ENCODE data around the gene BMPER.

Gene BMPER

GRCh38 chr7:33971106-33971505 is 65.8 kb downstream of the BMPER start:
- DNase-seq, result no peak

- no peak for DNase-seq
These were observed 68.1 kb downstream of the BMPER start for GRCh38 chr7:33973231-33974015.

- no peak for DNase-seq
These were observed 74.0 kb downstream of the BMPER start for GRCh38 chr7:33979300-33979806.

- DNase-seq, result peak; percentile 98
These were observed 74.5 kb downstream of the BMPER start for GRCh38 chr7:33979807-33980355.

- DNase-seq, result peak; percentile 71
These were observed 75.9 kb downstream of the BMPER start for GRCh38 chr7:33981226-33981625.

- peak; percentile 75 for DNase-seq
These were observed 76.5 kb downstream of the BMPER start for GRCh38 chr7:33981671-33982424.

GRCh38 chr7:33982425-33982786 is 77.1 kb downstream of the BMPER start:
- peak; percentile 75 for DNase-seq

- DNase-seq, result peak; percentile 47
These were observed 81.1 kb downstream of the BMPER start for GRCh38 chr7:33986451-33986850.

- DNase-seq, result peak; percentile 100
These were observed 81.9 kb downstream of the BMPER start for GRCh38 chr7:33986951-33987947.

GRCh38 chr7:33996899-33997298 is 91.6 kb downstream of the BMPER start:
- no peak for DNase-seq

- no peak for DNase-seq
These were observed 93.1 kb downstream of the BMPER start for GRCh38 chr7:33998476-33998875.

- peak; percentile 32 for DNase-seq
These were observed 105.8 kb downstream of the BMPER start for GRCh38 chr7:34011017-34011695.

- peak; percentile 52 for DNase-seq
These were observed 106.4 kb downstream of the BMPER start for GRCh38 chr7:34011696-34012095.

GRCh38 chr7:34013421-34013820 is 108.1 kb downstream of the BMPER start:
- no peak for DNase-seq

GRCh38 chr7:34015651-34016050 is 110.3 kb downstream of the BMPER start:
- DNase-seq, result no peak

- DNase-seq, result no peak
These were observed 111.5 kb downstream of the BMPER start for GRCh38 chr7:34016876-34017275.

- peak; percentile 55 for DNase-seq
These were observed 114.0 kb downstream of the BMPER start for GRCh38 chr7:34019301-34019790.

- no peak for DNase-seq
These were observed 117.3 kb downstream of the BMPER start for GRCh38 chr7:34022626-34023025.

- no peak for DNase-seq
These were observed 120.3 kb downstream of the BMPER start for GRCh38 chr7:34025600-34025999.

GRCh38 chr7:34026481-34027190 is 121.3 kb downstream of the BMPER start:
- DNase-seq, result no peak

- no peak for DNase-seq
These were observed 125.8 kb downstream of the BMPER start for GRCh38 chr7:34031156-34031555.

Data from fibroblast of skin of abdomen (primary cell).